Measurements from ENCODE around the gene RARRES1. TPM values are rescaled to one million over a fixed set of nuclear protein-coding genes. Genes with fewer than 3 reads are reported as not detected.

RARRES1 gene
- total and polyA plus RNA-seq, 8 donors, result 0.43 to 237 (median 5.6) TPM

- TF ChIP-seq, protein P1, sequence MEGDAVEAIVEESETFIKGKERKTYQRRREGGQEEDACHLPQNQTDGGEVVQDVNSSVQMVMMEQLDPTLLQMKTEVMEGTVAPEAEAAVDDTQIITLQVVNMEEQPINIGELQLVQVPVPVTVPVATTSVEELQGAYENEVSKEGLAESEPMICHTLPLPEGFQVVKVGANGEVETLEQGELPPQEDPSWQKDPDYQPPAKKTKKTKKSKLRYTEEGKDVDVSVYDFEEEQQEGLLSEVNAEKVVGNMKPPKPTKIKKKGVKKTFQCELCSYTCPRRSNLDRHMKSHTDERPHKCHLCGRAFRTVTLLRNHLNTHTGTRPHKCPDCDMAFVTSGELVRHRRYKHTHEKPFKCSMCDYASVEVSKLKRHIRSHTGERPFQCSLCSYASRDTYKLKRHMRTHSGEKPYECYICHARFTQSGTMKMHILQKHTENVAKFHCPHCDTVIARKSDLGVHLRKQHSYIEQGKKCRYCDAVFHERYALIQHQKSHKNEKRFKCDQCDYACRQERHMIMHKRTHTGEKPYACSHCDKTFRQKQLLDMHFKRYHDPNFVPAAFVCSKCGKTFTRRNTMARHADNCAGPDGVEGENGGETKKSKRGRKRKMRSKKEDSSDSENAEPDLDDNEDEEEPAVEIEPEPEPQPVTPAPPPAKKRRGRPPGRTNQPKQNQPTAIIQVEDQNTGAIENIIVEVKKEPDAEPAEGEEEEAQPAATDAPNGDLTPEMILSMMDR (IDR thresholded peaks at IDR 0.05), result no peak
- no peak for TF ChIP-seq POLR2A (IDR thresholded peaks at IDR 0.05)
- no peak for TF ChIP-seq EP300 (IDR thresholded peaks at IDR 0.05)
- TF ChIP-seq POLR2AphosphoS5 (IDR thresholded peaks at IDR 0.05), result peak in 1 of 3 donors; percentile 76
- Histone ChIP-seq H3K4me3 (no peak overlapping the region), H3K27me3 (no peaks in the 10 kb centered on the region), H3K4me1 (peaks cover 0 to 36% (median 12%) of the 10 kb centered on the region in 4 donors), H3K9me3 (no peaks in the 10 kb centered on the region), H3K36me3 (no peaks in the 10 kb centered on the region), H3K27ac (peak overlapping the region in 1 of 5 donors; percentile 21)
- DNase-seq, result peak in 1 of 2 donors; percentile 52
- intact Hi-C loops (cut with DNase I; ENCODE audit: low total_unique reads), result no loop called here
- WGBS, 5 donors, result 78 to 88% (median 84%) methylated on average over 7 of the region's 7 CpGs
These were observed 41.9 kb upstream of the RARRES1 start for GRCh38 chr3:158773845-158774830.

- Histone ChIP-seq H3K4me1 (peaks cover 5 to 44% (median 20%) of the 10 kb centered on the region in 4 donors), H3K27ac (peak overlapping the region in 1 of 5 donors; percentile 1), H3K27me3 (no peaks in the 10 kb centered on the region), H3K9me3 (no peaks in the 10 kb centered on the region), H3K4me3 (no peak overlapping the region), H3K36me3 (no peaks in the 10 kb centered on the region)
- intact Hi-C loops (cut with DNase I; ENCODE audit: low total_unique reads), result no loop called here
- TF ChIP-seq EP300 (IDR thresholded peaks at IDR 0.05) (no peak), POLR2AphosphoS5 (IDR thresholded peaks at IDR 0.05) (no peak), POLR2A (IDR thresholded peaks at IDR 0.05) (no peak)
- TF ChIP-seq, protein P1 (IDR thresholded peaks at IDR 0.05), result no peak
- no peak for DNase-seq
These were observed 40.9 kb upstream of the RARRES1 start for GRCh38 chr3:158773166-158773565.

DNA sequence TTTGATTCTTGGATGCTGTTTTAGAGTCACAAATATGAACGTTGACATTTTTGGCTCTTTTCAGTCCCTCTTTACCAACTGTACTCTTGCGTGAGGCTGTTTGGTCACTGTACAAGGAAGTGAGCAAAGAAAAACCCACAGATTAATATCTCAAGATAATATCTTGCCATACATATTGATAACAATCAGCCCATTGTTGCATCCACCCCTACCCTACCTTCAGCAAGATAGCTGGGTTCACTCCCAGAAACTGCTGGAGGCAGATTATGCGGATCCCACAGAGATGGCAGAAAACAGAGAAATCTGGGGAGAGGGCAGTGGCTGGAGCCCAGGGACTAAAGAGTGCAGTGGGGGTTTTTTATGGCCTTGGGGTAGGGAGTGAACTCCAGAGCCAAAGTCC, 39.7 kb upstream of the RARRES1 start:
- no peak overlapping the region for H3K4me3 ChIP-seq
- H3K36me3 ChIP-seq, result no peaks in the 10 kb centered on the region
- peak overlapping the region in 1 of 5 donors; percentile 31 for H3K27ac ChIP-seq

GRCh38 chr3:158771577-158771976, 39.3 kb upstream of the RARRES1 start:
- no peaks in the 10 kb centered on the region for H3K36me3 ChIP-seq
- no peaks in the 10 kb centered on the region for H3K9me3 ChIP-seq
- no peaks in the 10 kb centered on the region for H3K27me3 ChIP-seq
- H3K4me1 ChIP-seq, result peaks cover 10 to 46% (median 27%) of the 10 kb centered on the region in 4 donors
- intact Hi-C loops (cut with DNase I; ENCODE audit: low total_unique reads), result no loop called here
- no peak for DNase-seq
- WGBS, 5 donors, result 71 to 100% (median 86%) methylated on average over 1 of the region's 1 CpG
- H3K27ac ChIP-seq, result peak overlapping the region in 2 of 5 donors; percentile 68 to 70
- no peak overlapping the region for H3K4me3 ChIP-seq
- TF ChIP-seq EP300 (IDR thresholded peaks at IDR 0.05) (no peak), POLR2A (IDR thresholded peaks at IDR 0.05) (no peak), POLR2AphosphoS5 (IDR thresholded peaks at IDR 0.05) (no peak)
- TF ChIP-seq, protein P1 (IDR thresholded peaks at IDR 0.05), result no peak

More for the DNA sequence above, 39.7 kb upstream of the RARRES1 start:
- WGBS, 5 donors, result 61 to 78% (median 61%) methylated on average over 3 of the region's 3 CpGs
- DNase-seq, result no peak
- TF ChIP-seq, protein P1 (IDR thresholded peaks at IDR 0.05), result no peak
- TF ChIP-seq POLR2A (IDR thresholded peaks at IDR 0.05), result no peak
- TF ChIP-seq EP300 (IDR thresholded peaks at IDR 0.05), result no peak
- no peak for TF ChIP-seq POLR2AphosphoS5 (IDR thresholded peaks at IDR 0.05)
- Histone ChIP-seq H3K9me3 (no peaks in the 10 kb centered on the region), H3K4me1 (peaks cover 10 to 46% (median 27%) of the 10 kb centered on the region in 4 donors), H3K27me3 (no peaks in the 10 kb centered on the region)
- intact Hi-C loops (cut with DNase I; ENCODE audit: low total_unique reads), result no loop called here

Measured in stomach (tissue), 9 donors.